Non-pigmented ciliary epithelial cell (primary cell): ENCODE measurements around the gene DUXA.

Experiments
- DNase-seq: peaks from one replicate; pipeline ENCODE4 v3.0.0-alpha.2; 2010; ENCODE audit warnings: low read depth

DUXA gene

GRCh38 chr19:57105976-57106721 lies 61.1 kb downstream of the DUXA start:
- DNase-seq: no peak
